A549 (cell line): Measurements from ENCODE around the gene NUP42.

Source experiments
- CTCF ChIP-seq: fragments of >200 bp; sonication (Bioruptor Twin); formaldehyde crosslinking; IDR thresholded peaks from 3 replicates; pipeline ENCODE4 v1.5.1; 2016
- EP300 ChIP-seq, 2 experiments: fragments of >200 bp; sonication (Bioruptor Twin); formaldehyde crosslinking; IDR thresholded peaks; 2 replicates in 1 of 2; 3 replicates in 1 of 2; pipeline ENCODE4 v1.6.1; 2016 to 2017
- ESRRA ChIP-seq: fragments of 150-350 bp; IDR thresholded peaks from 2 replicates; pipeline ENCODE4 v1.6.1; 2014; ENCODE audit warnings: mild to moderate bottlenecking, low read length, borderline replicate concordance
- NPAS2 ChIP-seq: fragments of 250-450 bp; sonication (Bioruptor Pico); IDR thresholded peaks from 2 replicates; pipeline ENCODE4 v1.8.0; 2022; ENCODE audit warnings: mild to moderate bottlenecking, moderate library complexity, borderline replicate concordance
- PHF8 ChIP-seq: fragments of 200-600 bp; sonication (generic); IDR thresholded peaks from 2 replicates; pipeline ENCODE4 v1.6.1; 2016; ENCODE audit warnings: low read depth, mild to moderate bottlenecking, antibody characterized with exemption, moderate library complexity, borderline replicate concordance
- POLR2A ChIP-seq: IDR thresholded peaks from 2 replicates; pipeline ENCODE4 v1.6.1; 2012; ENCODE audit warnings: mild to moderate bottlenecking, low read length
- RFX5 ChIP-seq: fragments of 450-650 bp; IDR thresholded peaks from 2 replicates; pipeline ENCODE4 v1.7.1; 2014; ENCODE audit warnings: antibody characterized with exemption, mild to moderate bottlenecking, moderate library complexity
- RNF2 ChIP-seq: fragments of 200-600 bp; sonication (generic); IDR thresholded peaks from 2 replicates; pipeline ENCODE4 v1.6.1; 2016; ENCODE audit warnings: low read depth, mild to moderate bottlenecking, antibody characterized with exemption, moderate library complexity, borderline replicate concordance
- SMC3 ChIP-seq: fragments of >200 bp; sonication (Bioruptor Twin); formaldehyde crosslinking; IDR thresholded peaks from 3 replicates; pipeline ENCODE4 v1.6.1; 2018; ENCODE audit warnings: inconsistent platforms
- TF ChIP-seq, protein P1 (sequence below): fragments of 200-600 bp; sonication (generic); IDR thresholded peaks from 2 replicates; pipeline ENCODE4 v1.6.1; 2016; ENCODE audit warnings: antibody characterized with exemption, mild to moderate bottlenecking, moderate library complexity

- TF ChIP-seq RFX5 (no peak), CTCF (no peak), NPAS2 (CRISPR knock-in tag) (no peak), POLR2A (no peak), EP300 (IDR thresholded peaks at IDR 0.05) (no peak), RNF2 (no peak), PHF8 (no peak), ESRRA (no peak), SMC3 (no peak)
- TF ChIP-seq, protein P1, sequence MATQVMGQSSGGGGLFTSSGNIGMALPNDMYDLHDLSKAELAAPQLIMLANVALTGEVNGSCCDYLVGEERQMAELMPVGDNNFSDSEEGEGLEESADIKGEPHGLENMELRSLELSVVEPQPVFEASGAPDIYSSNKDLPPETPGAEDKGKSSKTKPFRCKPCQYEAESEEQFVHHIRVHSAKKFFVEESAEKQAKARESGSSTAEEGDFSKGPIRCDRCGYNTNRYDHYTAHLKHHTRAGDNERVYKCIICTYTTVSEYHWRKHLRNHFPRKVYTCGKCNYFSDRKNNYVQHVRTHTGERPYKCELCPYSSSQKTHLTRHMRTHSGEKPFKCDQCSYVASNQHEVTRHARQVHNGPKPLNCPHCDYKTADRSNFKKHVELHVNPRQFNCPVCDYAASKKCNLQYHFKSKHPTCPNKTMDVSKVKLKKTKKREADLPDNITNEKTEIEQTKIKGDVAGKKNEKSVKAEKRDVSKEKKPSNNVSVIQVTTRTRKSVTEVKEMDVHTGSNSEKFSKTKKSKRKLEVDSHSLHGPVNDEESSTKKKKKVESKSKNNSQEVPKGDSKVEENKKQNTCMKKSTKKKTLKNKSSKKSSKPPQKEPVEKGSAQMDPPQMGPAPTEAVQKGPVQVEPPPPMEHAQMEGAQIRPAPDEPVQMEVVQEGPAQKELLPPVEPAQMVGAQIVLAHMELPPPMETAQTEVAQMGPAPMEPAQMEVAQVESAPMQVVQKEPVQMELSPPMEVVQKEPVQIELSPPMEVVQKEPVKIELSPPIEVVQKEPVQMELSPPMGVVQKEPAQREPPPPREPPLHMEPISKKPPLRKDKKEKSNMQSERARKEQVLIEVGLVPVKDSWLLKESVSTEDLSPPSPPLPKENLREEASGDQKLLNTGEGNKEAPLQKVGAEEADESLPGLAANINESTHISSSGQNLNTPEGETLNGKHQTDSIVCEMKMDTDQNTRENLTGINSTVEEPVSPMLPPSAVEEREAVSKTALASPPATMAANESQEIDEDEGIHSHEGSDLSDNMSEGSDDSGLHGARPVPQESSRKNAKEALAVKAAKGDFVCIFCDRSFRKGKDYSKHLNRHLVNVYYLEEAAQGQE, result no peak
These were observed 24.3 kb downstream of the NUP42 start for GRCh38 chr7:23205909-23206767.
